ENCODE measurements around the gene DHX58. TPM values are rescaled to one million over a fixed set of nuclear protein-coding genes. Genes with fewer than 3 reads are reported as not detected.

DHX58 gene
- polyA plus RNA-seq, 1 of the 3 experiments (the other 2 are of a cell fraction): 1.2 TPM

DNA sequence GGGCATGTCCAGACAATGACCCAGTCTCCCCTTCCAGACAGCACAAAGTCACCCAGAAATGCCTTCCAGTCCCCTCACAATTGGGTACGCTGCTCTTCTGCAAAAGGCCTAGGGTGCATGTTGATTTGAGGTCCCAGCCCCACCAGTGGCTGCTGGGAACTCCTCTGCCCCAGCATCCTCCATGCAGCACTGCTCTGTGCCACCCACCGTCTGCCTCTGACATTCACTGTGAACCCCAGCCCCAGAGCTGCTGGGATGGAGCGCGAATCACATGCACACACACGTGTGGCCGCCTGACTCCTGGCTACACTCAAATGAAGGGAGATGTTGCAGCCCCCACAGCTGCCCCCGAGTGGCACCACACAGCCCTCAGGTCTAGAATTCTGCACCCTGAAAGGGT is 60.9 kb downstream of the DHX58 start:
- CTCF ChIA-PET: interaction anchor here (0.6 to 3.7 kb wide), 12 partner anchors 10 to 89 kb away, joined by 3 to 15 read pairs (median 4); partner anchors contain the start of gene NKIRAS2

More for the DNA sequence above, 60.9 kb downstream of the DHX58 start:
- Histone ChIP-seq H4K20me1 (ENCODE audit: insufficient read depth) (no peaks in the 10 kb centered on the region), H3K9me2 (no peaks in the 10 kb centered on the region), H2AFZ (ENCODE audit: low read depth) (no peak overlapping the region), H3K4me1 (ENCODE audit: control insufficient read depth in 1 of 2, insufficient read depth in 2 of 2, low read depth in 1 of 2, low read length in 1 of 2) (peaks cover 0 to 8% of the 10 kb centered on the region in 2 experiments; a peak in 1 of 4 replicates), H3K9me3 (no peaks in the 10 kb centered on the region), H3K36me3 (replicated peaks in 1 of 2; ENCODE audit: control insufficient read depth in 1 of 2, insufficient read depth in 2 of 2, low read length in 1 of 2) (no peaks in the 10 kb centered on the region), H3K4me2 (no peak overlapping the region), H3K79me2 (ENCODE audit: insufficient read depth) (no peaks in the 10 kb centered on the region), H3F3A (replicated peaks; ENCODE audit: insufficient read depth) (no peaks in the 10 kb centered on the region), H3K4me3 (ENCODE audit: low read depth in 2 of 2, low read length in 1 of 2) (no peak overlapping the region), H3K27ac (ENCODE audit: low read depth in 2 of 2, low read length in 1 of 2) (no peak overlapping the region), H3K9ac (no peak overlapping the region), H3K27me3 (ENCODE audit: insufficient read depth) (peaks cover 15% of the 10 kb centered on the region)
- WGBS (ENCODE audit: low lambda C conversion rate): 95% methylated on average over 7 of the region's 7 CpGs
- TF ChIP-seq SMC3 (IDR thresholded peaks at IDR 0.05; ENCODE audit: low read depth, low read length) (no peak), GABPA (IDR thresholded peaks at IDR 0.05; ENCODE audit: low read depth) (no peak), RAD21 (IDR thresholded peaks at IDR 0.05; ENCODE audit: low read length) (no peak), NFIC (IDR thresholded peaks at IDR 0.05; ENCODE audit: borderline replicate concordance) (no peak), TAF1 (IDR thresholded peaks at IDR 0.05; ENCODE audit: borderline replicate concordance, low read depth, low read length) (no peak), PBX3 (IDR thresholded peaks at IDR 0.05) (no peak), MEF2A (IDR thresholded peaks at IDR 0.05; ENCODE audit: borderline replicate concordance, low read depth) (no peak), RXRA (IDR thresholded peaks at IDR 0.05; ENCODE audit: borderline replicate concordance, low read depth) (no peak), YY1 (IDR thresholded peaks at IDR 0.05; ENCODE audit: low read depth) (no peak), REST (IDR thresholded peaks at IDR 0.05; ENCODE audit: low read depth, low read length) (no peak), FOXM1 (IDR thresholded peaks at IDR 0.05; ENCODE audit: low read depth) (no peak), EP300 (IDR thresholded peaks at IDR 0.05; ENCODE audit: borderline replicate concordance in 1 of 2, low read depth in 1 of 2, low read length in 1 of 2) (no peak), RFX5 (IDR thresholded peaks at IDR 0.05; ENCODE audit: low read length) (no peak)
- TF ChIP-seq, protein P1, sequence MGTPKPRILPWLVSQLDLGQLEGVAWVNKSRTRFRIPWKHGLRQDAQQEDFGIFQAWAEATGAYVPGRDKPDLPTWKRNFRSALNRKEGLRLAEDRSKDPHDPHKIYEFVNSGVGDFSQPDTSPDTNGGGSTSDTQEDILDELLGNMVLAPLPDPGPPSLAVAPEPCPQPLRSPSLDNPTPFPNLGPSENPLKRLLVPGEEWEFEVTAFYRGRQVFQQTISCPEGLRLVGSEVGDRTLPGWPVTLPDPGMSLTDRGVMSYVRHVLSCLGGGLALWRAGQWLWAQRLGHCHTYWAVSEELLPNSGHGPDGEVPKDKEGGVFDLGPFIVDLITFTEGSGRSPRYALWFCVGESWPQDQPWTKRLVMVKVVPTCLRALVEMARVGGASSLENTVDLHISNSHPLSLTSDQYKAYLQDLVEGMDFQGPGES (IDR thresholded peaks at IDR 0.05; ENCODE audit: low read depth, low read length): no peak
- TF ChIP-seq, protein P2, sequence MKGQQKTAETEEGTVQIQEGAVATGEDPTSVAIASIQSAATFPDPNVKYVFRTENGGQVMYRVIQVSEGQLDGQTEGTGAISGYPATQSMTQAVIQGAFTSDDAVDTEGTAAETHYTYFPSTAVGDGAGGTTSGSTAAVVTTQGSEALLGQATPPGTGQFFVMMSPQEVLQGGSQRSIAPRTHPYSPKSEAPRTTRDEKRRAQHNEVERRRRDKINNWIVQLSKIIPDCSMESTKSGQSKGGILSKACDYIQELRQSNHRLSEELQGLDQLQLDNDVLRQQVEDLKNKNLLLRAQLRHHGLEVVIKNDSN (IDR thresholded peaks at IDR 0.05; ENCODE audit: borderline replicate concordance, low read depth): no peak
- no peak for DNase-seq
- POLR2A ChIA-PET: no interaction called here

Other genes starting within 250 kb of the DHX58 start
- gene KLHL11, start 247.3 kb downstream of the DHX58 start, polyA plus RNA-seq (2012; rRNA removed): 2.6 and 3.0 TPM in 2 replicates
- gene ACLY, start 193.8 kb downstream of the DHX58 start, polyA plus RNA-seq (2012; rRNA removed): 161 and 163 TPM in 2 replicates
- gene ODAD4, start 182.1 kb downstream of the DHX58 start, polyA plus RNA-seq (2012; rRNA removed): 1.1 and 1.6 TPM in 2 replicates
- gene CNP, start 145.9 kb downstream of the DHX58 start, polyA plus RNA-seq (2012; rRNA removed): 44.8 and 54.8 TPM in 2 replicates
- 38.8 and 48.5 TPM in 2 replicates for gene DNAJC7, start 95.3 kb downstream of the DHX58 start, polyA plus RNA-seq (2012; rRNA removed)
- gene NKIRAS2, start 92.6 kb downstream of the DHX58 start, polyA plus RNA-seq (2012; rRNA removed): 89.8 and 91.8 TPM in 2 replicates
- 0.44 and 0.52 TPM in 2 replicates for gene C17orf113, start 62.1 kb downstream of the DHX58 start, polyA plus RNA-seq (2012; rRNA removed)
- gene ZNF385C, start 14.2 kb downstream of the DHX58 start, polyA plus RNA-seq (2012; rRNA removed): 0.05 and 0.13 TPM in 2 replicates
- 45.1 and 58.6 TPM in 2 replicates for gene KAT2A, start 8.7 kb upstream of the DHX58 start, polyA plus RNA-seq (2012; rRNA removed)
- 0.03 and 0.05 TPM in 2 replicates for gene HSPB9, start 10.1 kb upstream of the DHX58 start, polyA plus RNA-seq (2012; rRNA removed)
- 257 and 285 TPM in 2 replicates for gene RAB5C, start 42.3 kb upstream of the DHX58 start, polyA plus RNA-seq (2012; rRNA removed)
- gene KCNH4, start 68.4 kb upstream of the DHX58 start, polyA plus RNA-seq (2012; rRNA removed): 0.46 and 0.57 TPM in 2 replicates
- gene HCRT, start 72.7 kb upstream of the DHX58 start, polyA plus RNA-seq (2012; rRNA removed): not detected in 2 replicates
- 15.8 and 18.0 TPM in 2 replicates for gene GHDC, start 81.8 kb upstream of the DHX58 start, polyA plus RNA-seq (2012; rRNA removed)
- 23.6 and 27.7 TPM in 2 replicates for gene STAT5B, start 163.7 kb upstream of the DHX58 start, polyA plus RNA-seq (2012; rRNA removed)
- 1.4 and 2.3 TPM in 2 replicates for gene STAT5A, start 175.8 kb upstream of the DHX58 start, polyA plus RNA-seq (2012; rRNA removed)

Measured in SK-N-SH (cell line).